HG03095 (cell line): Measurements from ENCODE around the gene NIM1K.
"Not testable (repeated sequence)": the region's sequence is repeated elsewhere in the genome, so short reads cannot be mapped to it uniquely, and the experiment has no call there.

Source experiments
- ATAC-seq: cut with Tn5 transposase; IDR thresholded peaks from one replicate; pipeline ENCODE4 v1.9.1; 2021; ENCODE audit warnings: moderate library complexity; ENCODE audit not compliant: unreplicated experiment

The NIM1K gene

DNA sequence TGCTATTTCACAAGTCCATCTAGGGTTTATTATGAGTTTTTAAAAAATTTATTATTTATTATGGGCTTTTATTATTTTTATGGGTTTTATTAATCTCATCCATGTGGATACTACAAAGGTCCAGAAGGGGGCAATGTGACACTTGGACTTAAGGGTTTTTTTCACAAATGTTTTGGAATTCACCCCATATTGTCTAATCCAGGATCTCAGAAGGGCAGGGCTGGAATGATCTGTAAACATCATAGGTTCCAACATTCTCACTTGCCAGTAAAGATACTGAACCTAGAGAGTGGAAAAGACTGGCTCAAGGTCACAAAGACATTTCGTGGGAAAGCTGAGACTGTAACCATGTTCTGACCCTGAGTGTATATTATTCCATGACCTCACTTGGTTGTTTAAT lies 35.6 kb downstream of the NIM1K start:
- no peak for ATAC-seq

- no peak for ATAC-seq
These were observed 38.7 kb downstream of the NIM1K start for GRCh38 chr5:43230707-43231106.

DNA sequence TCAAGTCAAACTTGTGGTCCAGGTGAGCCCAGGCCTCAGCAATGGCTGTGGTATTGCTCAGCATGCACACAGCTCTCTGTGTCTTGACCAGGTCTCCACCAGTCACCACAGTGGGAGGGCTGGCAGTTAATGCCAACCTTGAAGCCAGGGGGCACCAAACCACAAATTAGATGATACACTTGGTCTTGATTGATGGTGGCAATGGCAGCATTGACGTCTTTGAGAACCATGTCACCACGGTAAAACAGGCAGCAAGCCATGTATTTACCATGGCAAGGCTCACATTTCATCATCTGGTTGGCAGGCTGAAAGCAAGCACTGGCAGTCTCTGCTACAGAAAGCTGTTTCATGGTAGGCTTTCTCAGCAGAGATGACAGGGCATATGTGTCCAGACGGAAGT lies 40.0 kb downstream of the NIM1K start:
- ATAC-seq = no peak

DNA sequence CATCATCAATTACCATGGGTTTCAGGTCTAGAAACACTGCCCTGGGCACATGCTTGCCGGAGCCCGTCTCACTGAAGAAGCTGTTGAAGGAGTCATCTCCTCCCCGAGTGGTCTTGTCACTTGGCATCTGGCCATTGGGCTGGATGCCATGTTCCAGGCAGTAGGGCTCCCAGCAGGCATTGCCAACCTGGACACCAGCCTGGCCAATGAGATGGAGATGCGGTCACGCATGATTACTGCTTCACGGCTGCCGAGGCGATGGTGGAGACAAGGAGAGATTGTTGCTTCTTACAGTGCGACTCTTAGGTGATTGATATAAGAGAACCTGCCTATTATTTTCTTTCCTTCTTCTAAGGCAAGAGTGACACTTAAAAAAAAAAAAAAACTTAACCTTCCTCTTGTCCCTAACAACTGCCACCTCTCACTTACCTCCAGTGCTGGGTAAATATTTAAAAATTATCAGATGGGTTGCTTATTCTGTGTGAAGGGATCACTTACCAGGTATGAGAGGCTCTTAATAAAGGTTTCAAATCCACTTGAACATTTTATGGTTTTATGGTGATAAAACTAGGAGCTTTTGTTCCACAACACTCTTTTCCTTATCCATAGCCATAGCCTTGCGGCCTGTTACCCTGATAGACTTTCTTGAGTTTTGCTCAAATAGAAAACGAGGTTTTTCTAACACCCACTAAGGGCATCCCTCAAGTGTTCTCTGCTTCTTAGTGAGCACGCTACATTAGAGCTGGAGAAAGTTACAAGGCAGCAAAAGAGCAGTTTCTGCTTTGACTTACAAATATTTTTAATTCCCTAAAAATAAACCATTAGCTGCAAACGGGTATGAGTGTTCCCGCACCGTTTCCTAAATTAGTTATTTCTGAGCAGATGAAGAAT lies 41.2 kb downstream of the NIM1K start:
- ATAC-seq = no peak

DNA sequence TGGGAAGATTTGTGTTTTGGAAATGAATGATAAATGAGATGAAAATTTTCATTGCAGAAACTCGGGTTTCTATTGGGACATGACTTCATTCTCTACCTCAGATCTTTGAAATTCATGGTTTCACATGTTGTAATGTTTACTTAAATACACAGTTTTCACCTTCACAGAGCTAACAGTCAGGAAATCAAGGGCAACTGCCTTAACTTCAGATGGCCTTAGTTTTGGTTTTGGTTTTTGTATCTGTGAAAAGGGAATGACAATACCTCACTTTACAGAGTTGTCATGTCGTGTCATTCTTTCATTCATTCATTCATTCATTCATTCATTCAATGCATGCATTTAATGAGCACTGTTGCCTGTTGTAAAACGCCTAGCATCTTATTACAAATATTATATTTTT lies 41.9 kb downstream of the NIM1K start:
- peak; percentile 72 for ATAC-seq

DNA sequence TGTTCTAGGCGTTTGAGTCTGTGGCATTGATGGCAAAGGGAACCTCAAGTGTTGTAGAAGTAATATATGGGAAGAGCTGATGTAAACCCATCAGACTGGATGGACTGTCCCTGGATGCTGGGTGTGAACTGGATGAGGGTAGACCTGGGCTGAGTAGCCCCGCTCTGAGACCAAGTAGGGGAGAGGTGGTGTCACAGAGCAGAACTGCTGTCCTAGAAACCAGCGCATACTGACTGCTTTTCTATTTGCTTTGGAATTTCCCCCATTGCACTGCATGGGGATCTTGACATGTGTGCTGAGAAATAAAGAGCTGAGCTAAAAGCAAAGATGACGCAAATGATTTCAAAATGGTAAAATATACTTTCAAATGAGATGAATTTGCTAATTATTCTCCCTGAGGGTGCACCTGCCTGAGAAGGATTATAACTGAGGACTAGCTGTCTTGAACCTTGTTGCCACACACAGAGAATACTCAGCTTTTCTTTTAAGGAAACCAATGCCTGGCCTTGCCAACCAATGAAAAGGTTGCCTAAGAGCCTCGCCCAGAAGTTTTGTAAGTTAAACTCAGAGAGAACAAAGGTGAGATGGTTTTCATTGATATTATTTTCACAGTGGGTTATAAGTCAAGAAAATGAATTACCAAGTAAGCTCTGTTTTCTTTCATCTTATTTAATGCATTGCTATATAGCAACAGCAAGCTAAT lies 44.8 kb downstream of the NIM1K start:
- no peak for ATAC-seq

DNA sequence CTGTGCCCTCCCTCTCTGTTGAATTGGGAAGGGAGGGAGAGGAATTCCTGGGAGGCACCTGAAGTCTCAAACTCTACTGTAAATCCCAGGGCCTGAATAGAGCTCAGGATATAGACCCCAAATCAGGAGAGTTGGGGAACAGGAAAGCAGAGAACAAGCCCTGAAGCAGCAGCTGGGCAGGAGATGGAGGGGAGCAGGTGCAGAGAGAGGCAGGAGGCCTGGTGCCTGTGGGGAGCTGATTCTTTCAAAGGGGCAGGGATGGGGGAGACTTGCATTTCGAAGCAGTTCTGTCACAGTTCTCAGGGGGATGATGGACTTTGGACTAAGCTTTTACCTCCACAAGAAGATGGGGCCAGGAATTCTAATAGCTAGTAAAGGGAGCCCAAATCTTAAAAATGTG lies 50.2 kb downstream of the NIM1K start:
- ATAC-seq = no peak

DNA sequence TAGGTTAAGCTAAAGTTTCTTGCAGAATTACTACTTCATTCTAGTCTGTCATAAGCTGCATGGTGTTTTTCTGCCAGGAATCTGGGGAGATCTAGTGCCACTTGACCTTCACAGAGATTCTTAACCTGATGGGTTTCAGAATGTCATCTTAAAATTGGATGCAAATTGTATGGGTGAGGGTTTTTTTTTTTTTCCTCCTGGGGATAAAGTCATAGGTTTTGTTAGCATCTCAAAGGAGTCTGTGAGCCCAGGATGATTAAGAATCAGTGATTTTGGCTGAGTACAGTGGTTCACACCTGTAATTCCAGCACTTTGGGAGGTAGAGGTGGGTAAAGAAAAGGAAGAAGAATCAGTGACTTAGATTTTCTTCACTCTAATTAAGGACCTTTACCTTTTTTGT lies 51.2 kb downstream of the NIM1K start:
- ATAC-seq = no peak

DNA sequence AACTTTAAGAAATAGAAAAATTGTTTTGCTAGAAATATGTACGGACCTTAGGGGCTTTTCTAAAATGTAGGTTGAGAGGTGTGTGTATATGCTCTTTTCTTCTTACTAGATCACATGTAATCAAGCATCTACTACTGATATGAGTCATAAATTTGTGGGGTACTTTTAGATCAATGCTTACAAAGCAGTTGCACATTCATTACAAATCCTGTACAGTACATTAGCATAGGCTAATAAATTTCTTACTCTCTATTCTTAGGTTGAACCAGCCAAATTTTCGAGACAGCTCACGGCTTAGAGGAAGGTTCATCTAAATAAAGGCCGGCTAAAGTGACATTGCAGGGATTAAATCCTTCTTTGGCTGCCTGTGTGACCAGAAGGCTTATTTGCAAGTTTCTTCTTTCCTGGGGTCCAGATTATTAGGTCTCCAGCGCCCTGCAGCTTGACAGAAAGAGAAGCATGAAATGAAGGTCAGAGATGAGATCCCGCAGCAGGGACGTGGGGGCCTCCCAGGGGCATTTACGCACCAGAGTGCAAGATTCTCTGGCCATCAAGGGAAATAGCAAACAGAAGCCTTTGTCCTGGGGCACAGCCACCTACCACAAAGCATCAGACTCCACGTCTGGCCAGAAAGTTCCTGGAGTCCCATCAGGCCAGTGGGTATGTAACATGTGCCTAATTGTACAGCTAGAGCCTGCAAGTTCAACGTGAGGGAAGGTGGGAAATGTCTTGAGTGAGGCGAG lies 53.0 kb downstream of the NIM1K start:
- ATAC-seq = peak; percentile 60

GRCh38 chr5:43245724-43246385 lies 53.8 kb downstream of the NIM1K start:
- ATAC-seq = peak; percentile 69

DNA sequence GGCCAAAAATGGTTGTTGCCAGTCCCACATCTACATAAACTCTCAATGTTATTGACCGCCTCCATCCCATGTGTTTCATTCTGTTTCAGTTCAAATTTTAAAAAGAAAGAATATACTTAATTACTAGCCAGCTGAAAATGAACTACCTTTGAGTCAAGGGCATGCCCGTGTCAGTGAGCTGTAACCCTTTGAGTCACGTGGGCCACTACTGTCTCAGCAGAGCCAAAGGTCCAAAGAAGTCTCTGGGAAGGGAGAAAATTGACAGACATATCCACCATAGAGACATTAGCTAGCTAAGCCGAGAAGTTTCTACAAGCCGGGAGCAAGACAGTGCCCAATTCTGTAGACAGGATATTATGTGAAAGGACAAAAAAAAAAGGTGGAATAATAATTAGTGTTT lies 59.7 kb downstream of the NIM1K start:
- no peak for ATAC-seq

GRCh38 chr5:43255704-43256103 lies 63.7 kb downstream of the NIM1K start:
- ATAC-seq = no peak

DNA sequence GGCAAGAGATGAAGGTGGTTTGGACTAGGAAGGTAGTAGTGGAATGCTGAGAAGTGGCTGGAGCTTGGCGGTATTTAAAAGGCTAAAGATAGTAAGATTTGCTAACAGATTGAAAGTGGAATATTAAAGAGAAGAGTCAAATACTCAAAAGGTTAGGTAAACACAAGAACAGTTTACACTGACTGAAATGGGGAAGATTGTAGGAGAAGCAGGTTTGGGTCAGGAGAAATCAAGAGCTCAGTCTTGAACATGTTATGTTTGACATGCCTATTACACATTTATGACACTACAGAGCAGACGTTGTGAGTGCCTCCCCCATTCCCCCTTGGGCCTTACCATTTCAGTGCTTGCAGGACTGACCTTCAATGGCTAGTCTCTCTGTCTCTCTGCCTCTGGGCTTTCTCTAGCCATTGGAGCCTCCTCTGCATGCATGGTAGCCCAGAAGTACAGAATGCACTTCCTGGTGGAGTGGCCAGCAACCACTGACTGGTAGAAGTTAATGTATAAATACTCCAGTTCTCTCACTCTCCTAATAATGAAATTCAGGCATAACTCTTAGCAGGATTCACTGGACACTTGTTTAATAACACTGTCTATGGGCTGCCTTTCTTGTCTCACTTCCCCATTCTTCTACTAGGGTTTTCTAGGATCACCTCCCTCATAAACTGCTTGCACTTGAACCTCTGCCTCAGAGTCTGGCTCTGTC lies 64.4 kb downstream of the NIM1K start:
- ATAC-seq = no peak

GRCh38 chr5:43258116-43258515 lies 66.1 kb downstream of the NIM1K start:
- no peak for ATAC-seq

- ATAC-seq = not testable (repeated sequence)
These were observed 70.2 kb downstream of the NIM1K start for GRCh38 chr5:43262269-43262668.

- peak; percentile 60 for ATAC-seq
These were observed 76.3 kb downstream of the NIM1K start for GRCh38 chr5:43268188-43268820.

DNA sequence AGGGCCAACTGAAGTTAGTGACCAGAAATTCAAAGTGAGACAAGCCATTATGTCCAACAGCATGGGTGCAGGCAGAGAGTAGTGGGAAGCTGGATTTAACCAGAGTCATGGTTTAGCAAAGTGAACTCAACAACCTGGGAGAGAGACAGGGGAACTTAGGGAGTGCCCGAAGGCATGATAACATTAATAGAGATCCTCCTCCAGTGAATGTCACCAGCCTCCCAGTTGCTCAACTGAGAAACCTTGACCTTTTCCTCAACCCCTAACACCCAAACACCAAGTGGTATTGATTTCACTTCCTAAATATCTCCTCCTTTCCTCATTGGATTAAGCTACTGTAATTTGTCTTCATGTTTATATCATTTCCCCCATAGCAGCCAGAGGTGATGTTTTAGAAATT lies 78.6 kb downstream of the NIM1K start:
- no peak for ATAC-seq

DNA sequence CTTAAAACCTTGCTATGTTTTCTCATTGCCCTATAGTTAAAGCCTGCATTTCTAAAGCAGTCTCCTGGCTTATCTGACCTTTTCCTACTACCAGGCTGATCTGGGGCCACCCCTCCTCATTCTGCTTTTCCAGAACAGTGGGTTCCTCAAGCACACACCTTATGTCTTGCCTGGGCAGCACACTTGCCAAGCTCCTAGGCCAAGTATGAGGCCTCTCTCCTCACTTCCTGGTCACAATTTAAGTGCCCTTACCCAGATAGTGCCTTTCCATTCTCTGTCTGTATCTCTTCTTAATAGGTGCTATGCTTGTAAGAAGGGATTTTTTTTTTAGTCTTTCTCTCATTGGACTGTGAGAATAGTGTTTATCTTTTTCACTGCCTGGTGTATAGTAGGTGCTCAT lies 81.5 kb downstream of the NIM1K start:
- ATAC-seq = no peak

- ATAC-seq = no peak
These were observed 82.5 kb downstream of the NIM1K start for GRCh38 chr5:43274435-43275114.
